K562 (cell line): ENCODE data around the gene BANK1. TPM values are rescaled to one million over a fixed set of nuclear protein-coding genes. Genes with fewer than 3 reads are reported as not detected.

ENCODE experiments used
- ATAC-seq: fragments of 200-7000 bp; cut with Tn5 transposase; 3 replicates; pipeline ENCODE4 v1.9.1; 2020; ENCODE audit warnings: moderate library complexity
- BruUV-seq: library from RNA; stranded (reverse); fragments of 400-500 nt; replicated peaks from 2 replicates; lab custom pipeline; 2021; lab: Mats Ljungman, UMichigan
- CTCF ChIA-PET: fragments of 300-600 bp; formaldehyde crosslinking; extraction: SDS; loops from one replicate; lab custom pipeline; 2021; ENCODE audit warnings: low intra/inter-chr PET ratio; lab: Yijun Ruan, JAX
- POLR2A ChIA-PET: fragments of 300-600, 350-650 bp; sonication (Branson Sonifier 250); formaldehyde crosslinking; extraction: SDS; loops from one replicate; lab custom pipeline; 2021; ENCODE audit warnings: antibody characterized with exemption, inconsistent platforms; lab: Yijun Ruan, JAX
- DNase-seq, 4 experiments: peaks; one replicate each; pipeline versions ENCODE4 v3.0.0 to v3.0.0-alpha.2; 2011 to 2018; ENCODE audit warnings: low spot score in 3 of 4, mixed read lengths in 3 of 4; ENCODE audit errors: extremely low read depth in 1 of 4
- FAIRE-seq: peaks from 2 replicates; lab custom pipeline; 2011; peaks lifted over from hg19 to GRCh38; lab: Jason Lieb, UNC
- H2AFZ ChIP-seq: 2 replicates; pipeline ENCODE4 v1.6.0; 2011; ENCODE audit warnings: low read depth, low read length, control low read depth, inconsistent platforms
- H3K27ac ChIP-seq: fragments of 200-600 bp; 3 replicates; pipeline ENCODE4 v1.8.0; 2011; ENCODE audit warnings: low read depth, mild to moderate bottlenecking, control low read depth, inconsistent platforms, low read length, moderate library complexity, mixed read lengths; ENCODE audit errors: extremely low read depth
- H3K27me3 ChIP-seq, 2 experiments: fragments of 300-600 bp in 1 of 2; 2 replicates in 1 of 2; 3 replicates in 1 of 2; pipeline versions ENCODE4 v1.6.0 to v1.8.0; 2011; ENCODE audit warnings: inconsistent platforms in 2 of 2, low read length in 2 of 2, mild to moderate bottlenecking in 1 of 2, mixed read lengths in 1 of 2, moderate library complexity in 1 of 2; ENCODE audit not compliant: control insufficient read depth in 2 of 2, insufficient read depth in 2 of 2
- H3K36me3 ChIP-seq: fragments of 300-600 bp; 3 replicates; pipeline ENCODE4 v1.8.0; 2011; ENCODE audit warnings: mild to moderate bottlenecking, low read length, inconsistent platforms; ENCODE audit not compliant: control insufficient read depth, insufficient read depth
- H3K4me1 ChIP-seq, 2 experiments: fragments of 200-600 bp in 1 of 2; replicated peaks in 1 of 2; 2 replicates in 1 of 2; 3 replicates in 1 of 2; pipeline versions ENCODE4 v1.5.1 to v1.8.0; 2011; ENCODE audit warnings: inconsistent platforms in 2 of 2, low read length in 2 of 2, mild to moderate bottlenecking in 1 of 2, mixed read lengths in 1 of 2, moderate library complexity in 1 of 2; ENCODE audit not compliant: control insufficient read depth in 2 of 2, insufficient read depth in 2 of 2
- H3K4me2 ChIP-seq: 2 replicates; pipeline ENCODE4 v1.6.1; 2011; ENCODE audit warnings: low read length, control low read depth, inconsistent platforms, mixed read lengths; ENCODE audit not compliant: insufficient read depth
- H3K4me3 ChIP-seq: fragments of 200-600 bp; sonication (generic), shearing (Covaris generic); 2 replicates; pipeline ENCODE4 v1.5.1; 2016; ENCODE audit warnings: control low read depth, inconsistent platforms
- H3K79me2 ChIP-seq: fragments of 200-600 bp; 3 replicates; pipeline ENCODE4 v1.8.0; 2011; ENCODE audit warnings: low read length, inconsistent platforms; ENCODE audit not compliant: control insufficient read depth, insufficient read depth
- H3K9ac ChIP-seq, 2 experiments: 2 replicates each; pipeline versions ENCODE4 v1.6.0 to v1.6.1; 2011; ENCODE audit warnings: low read depth in 2 of 2, low read length in 2 of 2, control low read depth in 1 of 2, inconsistent platforms in 1 of 2, mild to moderate bottlenecking in 1 of 2, mixed read lengths in 1 of 2; ENCODE audit not compliant: insufficient read depth in 1 of 2
- H3K9me1 ChIP-seq: one replicate; pipeline ENCODE4 v1.6.0; 2011; ENCODE audit warnings: inconsistent platforms, mild to moderate bottlenecking, low read length, moderate library complexity; ENCODE audit not compliant: control insufficient read depth, insufficient read depth
- H3K9me3 ChIP-seq: replicated peaks from 2 replicates; pipeline ENCODE4 v1.5.1; 2011; ENCODE audit warnings: low read depth, low read length, inconsistent platforms; ENCODE audit not compliant: control insufficient read depth, insufficient read depth
- H4K20me1 ChIP-seq: replicated peaks from 2 replicates; pipeline ENCODE4 v1.6.1; 2011; ENCODE audit warnings: low read length, inconsistent platforms, mixed read lengths; ENCODE audit not compliant: control insufficient read depth, insufficient read depth
- BCL6 ChIP-seq: fragments of 250-450 bp; sonication (Bioruptor Pico); IDR thresholded peaks from 2 replicates; pipeline ENCODE4 v1.4.0; 2020
- CCNT2 ChIP-seq: IDR thresholded peaks from 2 replicates; pipeline ENCODE4 v1.6.1; 2011; ENCODE audit warnings: borderline replicate concordance, low read depth, mild to moderate bottlenecking, moderate library complexity, mixed read lengths, low read length; ENCODE audit not compliant: insufficient read length; ENCODE audit errors: extremely low read depth
- CXXC5 ChIP-seq: fragments of 250-450 bp; sonication (Bioruptor Pico); IDR thresholded peaks from 2 replicates; pipeline ENCODE4 v1.8.0; 2022; ENCODE audit warnings: inconsistent platforms, mild to moderate bottlenecking, moderate library complexity
- HLTF ChIP-seq: fragments of 450-650 bp; IDR thresholded peaks from 2 replicates; pipeline ENCODE4 v1.6.1; 2016
- RBFOX2 ChIP-seq: fragments of 200-400 bp; formaldehyde crosslinking; IDR thresholded peaks from 2 replicates; pipeline ENCODE4 v1.6.1; 2017; ENCODE audit warnings: low read depth, mild to moderate bottlenecking, low read length, moderate library complexity
- SNIP1 ChIP-seq: fragments of 450-650 bp; IDR thresholded peaks from 2 replicates; pipeline ENCODE4 v1.7.1; 2017; ENCODE audit warnings: low read depth, mild to moderate bottlenecking
- XRCC4 ChIP-seq: IDR thresholded peaks from one replicate; pipeline ENCODE4 v1.6.1; 2011; ENCODE audit not compliant: insufficient read depth, insufficient read length; ENCODE audit errors: extremely low read depth
- ZNF707 ChIP-seq: fragments of 250-450 bp; sonication (Bioruptor Pico); conservative IDR thresholded peaks from 2 replicates; pipeline ENCODE4 v1.8.0; 2022; ENCODE audit warnings: inconsistent platforms, mild to moderate bottlenecking, moderate library complexity
- ZNF79 ChIP-seq: fragments of 250-450 bp; sonication (Bioruptor Pico); IDR thresholded peaks from 2 replicates; pipeline ENCODE4 v1.4.0; 2020; ENCODE audit warnings: low read depth, mild to moderate bottlenecking, moderate library complexity
- WGBS: fragments of 100-300 bp; shearing (Covaris generic); methylation state at CpG from one replicate; pipeline ENCODE4 v1.1.6; 2016; ENCODE audit warnings: low coverage, mixed read lengths; ENCODE audit not compliant: insufficient coverage; ENCODE audit errors: missing lambda C conversion rate; 5-methylcytosine and 5-hydroxymethylcytosine counted together
- in situ Hi-C: fragments of 300-500 bp; cut with MboI; formaldehyde crosslinking; loops from 4 replicates; pipeline ENCODE4 v1.15.0; 2018; ENCODE audit warnings: inconsistent platforms, mixed read lengths
- intact Hi-C: fragments of 100-400 bp; cut with micrococcal nuclease; formaldehyde crosslinking; loops from 2 replicates; pipeline ENCODE4 v1.14.2; 2022
- polyA plus RNA-seq, 8 experiments: library from polyadenylated mRNA; depleted of rRNA in 4 of 8; stranded (reverse) in 5 of 8; unstranded in 3 of 8; fragments of >200 nt; fragmentation: Nextera tagmentation in 2 of 8; fragmentation: Illumina TruSeq in 1 of 8; extraction: Ambion mirVana in 2 of 8; extraction: Trizol in 1 of 8; gene quantifications; 2 replicates each; pipeline versions ENCODE4 v1.2.1 to v1.2.3, GENCODE V29; 2011 to 2014; ENCODE audit warnings: inconsistent platforms in 1 of 8, missing spikeins in 1 of 8
- total RNA-seq, 7 experiments: library from RNA; depleted of rRNA in 6 of 7; stranded (reverse); fragments of >200 nt in 6 of 7; fragmentation: Illumina TruSeq in 2 of 7; extraction: Trizol in 2 of 7; gene quantifications; 2 replicates each; pipeline versions ENCODE4 v1.2.1 to v1.2.3, GENCODE V29; 2011 to 2021; ENCODE audit warnings: low replicate concordance in 1 of 7
- TF ChIP-seq, protein P1 (sequence below): fragments of 250-450 bp; sonication (Bioruptor Pico); IDR thresholded peaks from 2 replicates; pipeline ENCODE4 v1.6.1; 2021; ENCODE audit warnings: mild to moderate bottlenecking

Gene BANK1
- total and polyA plus RNA-seq, 9 of the 15 experiments (the other 6 are each of a cell fraction or from before 2014, with no cell fraction given) = not detected

GRCh38 chr4:102061133-102061532, 270.6 kb downstream of the BANK1 start:
- TF ChIP-seq CCNT2 (no peak), HLTF (no peak), SNIP1 (no peak), ZNF79 (CRISPR knock-in tag) (no peak), CXXC5 (CRISPR knock-in tag) (no peak), BCL6 (CRISPR knock-in tag) (no peak), XRCC4 (no peak), ZNF707 (CRISPR knock-in tag) (no peak), RBFOX2 (no peak)
- TF ChIP-seq, protein P1, sequence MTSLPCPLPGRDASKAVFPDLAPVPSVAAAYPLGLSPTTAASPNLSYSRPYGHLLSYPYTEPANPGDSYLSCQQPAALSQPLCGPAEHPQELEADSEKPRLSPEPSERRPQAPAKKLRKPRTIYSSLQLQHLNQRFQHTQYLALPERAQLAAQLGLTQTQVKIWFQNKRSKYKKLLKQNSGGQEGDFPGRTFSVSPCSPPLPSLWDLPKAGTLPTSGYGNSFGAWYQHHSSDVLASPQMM (CRISPR knock-in tag) = no peak
- POLR2A ChIA-PET = no interaction called here
- no peak overlapping the region for H3K9ac ChIP-seq
- H3K27ac ChIP-seq = no peak overlapping the region
- CTCF ChIA-PET = no interaction called here
- ATAC-seq (no peak), FAIRE-seq (no peak), DNase-seq (no peak)
- in situ Hi-C loops = no loop called here
- H2AFZ ChIP-seq = no peak overlapping the region
- intact Hi-C loops = no loop called here
- no peaks in the 10 kb centered on the region for H3K9me3 ChIP-seq
- no peak overlapping the region for H3K4me2 ChIP-seq
- no peaks in the 10 kb centered on the region for H3K79me2 ChIP-seq
- H4K20me1 ChIP-seq = no peaks in the 10 kb centered on the region
- no peaks in the 10 kb centered on the region for H3K9me1 ChIP-seq
- no peaks in the 10 kb centered on the region for H3K4me1 ChIP-seq
- WGBS = 0% methylated on average over 1 of the region's 1 CpG
- BruUV-seq = no TSS peak
- no peak overlapping the region for H3K4me3 ChIP-seq
- no peaks in the 10 kb centered on the region for H3K27me3 ChIP-seq
- no peaks in the 10 kb centered on the region for H3K36me3 ChIP-seq
